HCT116 (cell line): ENCODE data around the gene CCNE1. TPM values are rescaled to one million over a fixed set of nuclear protein-coding genes. Genes with fewer than 3 reads are reported as not detected.

Source experiments
- ATAC-seq: fragments of 200-7000 bp; cut with Tn5 transposase; 2 replicates; pipeline ENCODE4 v1.9.1; 2020; ENCODE audit warnings: mild to moderate bottlenecking, moderate library complexity
- BruUV-seq: library from RNA; stranded (reverse); fragments of 400-500 nt; replicated peaks from 2 replicates; lab custom pipeline; 2021; lab: Mats Ljungman, UMichigan
- CTCF ChIA-PET: fragments of 300-600 bp; sonication (Branson Sonifier 250); formaldehyde crosslinking; loops from one replicate; lab custom pipeline; 2021; ENCODE audit warnings: antibody characterized with exemption; lab: Charles Lee
- POLR2A ChIA-PET: fragments of 300-600, 350-600 bp; sonication (Branson Sonifier 250); formaldehyde crosslinking; loops from one replicate; lab custom pipeline; 2021; ENCODE audit warnings: antibody characterized with exemption; lab: Charles Lee
- RAD21 ChIA-PET, 2 experiments: fragments of 300-600 bp; sonication (Branson Sonifier 250); formaldehyde crosslinking; loops; one replicate each; lab custom pipeline; 2023; ENCODE audit warnings: low total read pairs in 2 of 2; ENCODE audit not compliant: uncharacterized antibody in 2 of 2, unreplicated experiment in 2 of 2, low non-redundant PET in 1 of 2; lab: Charles Lee
- DNase-seq: peaks from one replicate; pipeline ENCODE4 v3.0.0-alpha.2; 2010; ENCODE audit warnings: low read depth, low spot score
- H2AFZ ChIP-seq: fragments of 200-600 bp; shearing (Covaris generic), sonication (generic); 2 replicates; pipeline ENCODE4 v1.6.1; 2017; ENCODE audit warnings: low read depth, mixed run types, mixed read lengths, antibody characterized with exemption, low read length; ENCODE audit not compliant: poor library complexity, severe bottlenecking
- H3K27ac ChIP-seq: 2 replicates; pipeline ENCODE4 v1.5.1; 2012; ENCODE audit warnings: low read depth, low read length
- H3K27me3 ChIP-seq: fragments of 200-600 bp; sonication (generic); 2 replicates; pipeline ENCODE4 v1.6.1; 2016; ENCODE audit warnings: mixed run types, low read length, mixed read lengths; ENCODE audit not compliant: insufficient read depth
- H3K36me3 ChIP-seq, 2 experiments: fragments of 200-500 bp in 1 of 2; fragments of 200-600 bp in 1 of 2; sonication (Bioruptor generic) in 1 of 2; sonication (generic) in 1 of 2; 2 replicates each; pipeline versions ENCODE4 v1.5.1 to v1.6.1; 2014 to 2016; ENCODE audit warnings: low read length in 2 of 2, inconsistent platforms in 1 of 2, mixed read lengths in 1 of 2, mixed run types in 1 of 2; ENCODE audit not compliant: insufficient read depth in 2 of 2, control insufficient read depth in 1 of 2
- H3K4me1 ChIP-seq, 2 experiments: fragments of 200-600 bp in 1 of 2; sonication (generic) in 1 of 2; 2 replicates each; pipeline versions ENCODE4 v1.5.1 to v1.6.1; 2012 to 2017; ENCODE audit warnings: low read length in 2 of 2, inconsistent platforms in 1 of 2, mild to moderate bottlenecking in 1 of 2, mixed read lengths in 1 of 2, mixed run types in 1 of 2, moderate library complexity in 1 of 2; ENCODE audit not compliant: insufficient read depth in 2 of 2, control insufficient read depth in 1 of 2
- H3K4me2 ChIP-seq: fragments of 200-600 bp; sonication (generic); 2 replicates; pipeline ENCODE4 v1.6.1; 2017; ENCODE audit warnings: mixed run types, low read length, mixed read lengths
- H3K4me3 ChIP-seq, 2 experiments: fragments of 200-600 bp in 1 of 2; sonication (generic) in 1 of 2; replicated peaks in 1 of 2; 2 replicates each; pipeline ENCODE4 v1.5.1; 2011 to 2016; ENCODE audit warnings: low read length in 2 of 2, control low read depth in 1 of 2, low read depth in 1 of 2, mild to moderate bottlenecking in 1 of 2, mixed read lengths in 1 of 2, mixed run types in 1 of 2
- H3K79me2 ChIP-seq: fragments of 200-600 bp; sonication (generic); 2 replicates; pipeline ENCODE4 v1.6.1; 2017; ENCODE audit warnings: mild to moderate bottlenecking, mixed run types, low read length, moderate library complexity, mixed read lengths; ENCODE audit not compliant: insufficient read depth
- H3K9ac ChIP-seq: fragments of 200-600 bp; sonication (generic); 2 replicates; pipeline ENCODE4 v1.6.1; 2016; ENCODE audit warnings: low read length, mixed read lengths
- H3K9me2 ChIP-seq: fragments of 200-600 bp; sonication (generic), shearing (Covaris generic); 2 replicates; pipeline ENCODE4 v1.6.1; 2017; ENCODE audit warnings: mixed run types, mild to moderate bottlenecking, moderate library complexity; ENCODE audit not compliant: insufficient read depth
- H3K9me3 ChIP-seq, 2 experiments: fragments of 200-500 bp in 1 of 2; fragments of 200-600 bp in 1 of 2; sonication (Bioruptor generic) in 1 of 2; sonication (generic) in 1 of 2; 2 replicates each; pipeline ENCODE4 v1.6.1; 2014 to 2017; ENCODE audit warnings: low read length in 2 of 2, mixed read lengths in 2 of 2, inconsistent platforms in 1 of 2, low read depth in 1 of 2, mild to moderate bottlenecking in 1 of 2, mixed run types in 1 of 2, moderate library complexity in 1 of 2; ENCODE audit not compliant: control insufficient read depth in 1 of 2, insufficient read depth in 1 of 2
- H4K20me1 ChIP-seq: fragments of 200-600 bp; sonication (generic), shearing (Covaris generic); 2 replicates; pipeline ENCODE4 v1.6.1; 2017; ENCODE audit warnings: mixed run types, mild to moderate bottlenecking, moderate library complexity; ENCODE audit not compliant: insufficient read depth
- CTCF ChIP-seq, 3 experiments: fragments of 200-600 bp in 1 of 3; sonication (generic) in 1 of 3; IDR thresholded peaks in 2 of 3; conservative IDR thresholded peaks in 1 of 3; 2 replicates each; pipeline ENCODE4 v1.5.1; 2012 to 2017; ENCODE audit warnings: low read depth in 2 of 3, low read length in 2 of 3, antibody characterized with exemption in 1 of 3, borderline replicate concordance in 1 of 3, control low read depth in 1 of 3, mild to moderate bottlenecking in 1 of 3, mixed read lengths in 1 of 3, mixed run types in 1 of 3, moderate library complexity in 1 of 3; ENCODE audit not compliant: insufficient read depth in 1 of 3
- EGR1 ChIP-seq: IDR thresholded peaks from 2 replicates; pipeline ENCODE4 v1.6.1; 2012; ENCODE audit warnings: low read depth
- MAX ChIP-seq: IDR thresholded peaks from 2 replicates; pipeline ENCODE4 v1.6.1; 2012
- POLR2AphosphoS5 ChIP-seq: IDR thresholded peaks from 2 replicates; pipeline ENCODE4 v1.6.1; 2011; ENCODE audit warnings: mild to moderate bottlenecking, low read depth, low read length, moderate library complexity
- SP1 ChIP-seq: IDR thresholded peaks from 2 replicates; pipeline ENCODE4 v1.6.1; 2012; ENCODE audit warnings: low read depth
- TCF7L2 ChIP-seq: IDR thresholded peaks from 2 replicates; pipeline ENCODE4 v1.7.0; 2011; ENCODE audit warnings: borderline replicate concordance, inconsistent platforms; ENCODE audit not compliant: insufficient read depth, insufficient read length; ENCODE audit errors: extremely low read depth
- ZBTB33 ChIP-seq: IDR thresholded peaks from 2 replicates; pipeline ENCODE4 v1.6.1; 2011; ENCODE audit warnings: mild to moderate bottlenecking, low read length, moderate library complexity; ENCODE audit not compliant: insufficient replicate concordance; ENCODE audit errors: extremely low read depth
- ZFX ChIP-seq: fragments of 450-650 bp; IDR thresholded peaks from 2 replicates; pipeline ENCODE4 v1.6.1; 2017
- intact Hi-C: fragments of 100-400 bp; cut with micrococcal nuclease; formaldehyde crosslinking; loops from 2 replicates; pipeline ENCODE4 v1.10.0; 2022
- total RNA-seq: library from RNA; stranded (reverse); gene quantifications from one replicate; pipeline ENCODE4 v1.2.1, GENCODE V29; 2021; ENCODE audit not compliant: unreplicated experiment

CCNE1 gene
- total RNA-seq, 1 experiment from 2014 or later: 29.3 TPM

- no peak overlapping the region for H3K27ac ChIP-seq
- no peak overlapping the region for H3K4me2 ChIP-seq
- H3K9me2 ChIP-seq: no peaks in the 10 kb centered on the region
- H3K4me3 ChIP-seq: no peak overlapping the region
- ATAC-seq (no peak), DNase-seq (no peak)
- H3K9ac ChIP-seq: no peak overlapping the region
- TF ChIP-seq POLR2AphosphoS5: no peak
- TF ChIP-seq CTCF (IDR thresholded peaks at IDR 0.05 in 2 of 3, conservative IDR thresholded peaks at IDR 0.05 in 1 of 3; ENCODE audit: borderline replicate concordance in 1 of 3, insufficient read depth in 1 of 3, low read depth in 2 of 3, low read length in 2 of 3): no peak
- TF ChIP-seq SP1: no peak
- TF ChIP-seq EGR1: no peak
- no peak for TF ChIP-seq MAX
- no peak for TF ChIP-seq TCF7L2
- TF ChIP-seq ZFX: no peak
- no peak for TF ChIP-seq ZBTB33
- H3K79me2 ChIP-seq: no peaks in the 10 kb centered on the region
- ChIA-PET CTCF (no interaction called here), POLR2A (no interaction called here), RAD21 (interaction anchor here in 1 of 2 experiments (0.6 kb wide), 1 partner anchor 310 kb away, joined by 3 read pairs; no protein-coding TSS in a partner anchor)
- H3K27me3 ChIP-seq: no peaks in the 10 kb centered on the region
- no TSS peak for BruUV-seq
- H2AFZ ChIP-seq: no peak overlapping the region
- H3K36me3 ChIP-seq: peaks cover 35 to 39% of the 10 kb centered on the region in 2 experiments
- no peaks in the 10 kb centered on the region for H4K20me1 ChIP-seq
- intact Hi-C loops: no loop called here
- H3K9me3 ChIP-seq: no peaks in the 10 kb centered on the region
- H3K4me1 ChIP-seq: peaks cover 0 to 11% of the 10 kb centered on the region in 2 experiments; a peak in 1 of 4 replicates
These were observed 7.5 kb downstream of the CCNE1 start for GRCh38 chr19:29819300-29819699.
